Nephron progenitor cell (in vitro differentiated cells): ENCODE results near the gene ERG28.

Experiments
- DNase-seq: peaks from one replicate; pipeline ENCODE4 v3.0.0; 2021
- H3K27ac Mint-ChIP-seq: 2 replicates; pipeline ENCODE4 v1.8.0; 2021; ENCODE audit warnings: mild to moderate bottlenecking, moderate library complexity, mixed read lengths
- H3K27me3 Mint-ChIP-seq: 2 replicates; pipeline ENCODE4 v1.8.0; 2021; ENCODE audit warnings: mild to moderate bottlenecking, low read depth, mixed read lengths; ENCODE audit not compliant: poor library complexity
- H3K36me3 Mint-ChIP-seq: 2 replicates; pipeline ENCODE4 v1.8.0; 2021; ENCODE audit warnings: low read depth, mixed read lengths
- H3K4me1 Mint-ChIP-seq: 2 replicates; pipeline ENCODE4 v1.8.0; 2021; ENCODE audit warnings: mixed read lengths
- H3K4me3 Mint-ChIP-seq: 2 replicates; pipeline ENCODE4 v1.8.0; 2021; ENCODE audit warnings: mild to moderate bottlenecking, moderate library complexity, mixed read lengths
- H3K9me3 Mint-ChIP-seq: 2 replicates; pipeline ENCODE4 v1.8.0; 2021; ENCODE audit warnings: mild to moderate bottlenecking, moderate library complexity, mixed read lengths
- TF ChIP-seq, protein P1 (sequence below): fragments of 200-600 bp; sonication (generic); IDR thresholded peaks from 2 replicates; pipeline ENCODE4 v1.5.0; 2021; ENCODE audit warnings: antibody characterized with exemption

The ERG28 gene, protein sequence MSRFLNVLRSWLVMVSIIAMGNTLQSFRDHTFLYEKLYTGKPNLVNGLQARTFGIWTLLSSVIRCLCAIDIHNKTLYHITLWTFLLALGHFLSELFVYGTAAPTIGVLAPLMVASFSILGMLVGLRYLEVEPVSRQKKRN

GRCh38 chr14:75660630-75661498, at the start of gene ERG28, which contains the start of gene TTLL5:
Gene ERG28 (minus strand): TSS chr14:75660876. CDS start chr14:75657502, 3,374 bp downstream.
Gene TTLL5 (plus strand): TSS chr14:75661246. CDS start chr14:75663150, 1,904 bp downstream.
- Mint-ChIP-seq H3K4me3 (peak within 1 kb of the TSS; percentile 99), H3K4me1 (peaks cover 37% of the 10 kb centered on the region), H3K27me3 (peaks cover 2% of the 10 kb centered on the region), H3K36me3 (no peaks in the 10 kb centered on the region), H3K27ac (peak within 1 kb of the TSS; percentile 98), H3K9me3 (no peaks in the 10 kb centered on the region)
- DNase-seq = peak; percentile 95
- TF ChIP-seq, protein P1, sequence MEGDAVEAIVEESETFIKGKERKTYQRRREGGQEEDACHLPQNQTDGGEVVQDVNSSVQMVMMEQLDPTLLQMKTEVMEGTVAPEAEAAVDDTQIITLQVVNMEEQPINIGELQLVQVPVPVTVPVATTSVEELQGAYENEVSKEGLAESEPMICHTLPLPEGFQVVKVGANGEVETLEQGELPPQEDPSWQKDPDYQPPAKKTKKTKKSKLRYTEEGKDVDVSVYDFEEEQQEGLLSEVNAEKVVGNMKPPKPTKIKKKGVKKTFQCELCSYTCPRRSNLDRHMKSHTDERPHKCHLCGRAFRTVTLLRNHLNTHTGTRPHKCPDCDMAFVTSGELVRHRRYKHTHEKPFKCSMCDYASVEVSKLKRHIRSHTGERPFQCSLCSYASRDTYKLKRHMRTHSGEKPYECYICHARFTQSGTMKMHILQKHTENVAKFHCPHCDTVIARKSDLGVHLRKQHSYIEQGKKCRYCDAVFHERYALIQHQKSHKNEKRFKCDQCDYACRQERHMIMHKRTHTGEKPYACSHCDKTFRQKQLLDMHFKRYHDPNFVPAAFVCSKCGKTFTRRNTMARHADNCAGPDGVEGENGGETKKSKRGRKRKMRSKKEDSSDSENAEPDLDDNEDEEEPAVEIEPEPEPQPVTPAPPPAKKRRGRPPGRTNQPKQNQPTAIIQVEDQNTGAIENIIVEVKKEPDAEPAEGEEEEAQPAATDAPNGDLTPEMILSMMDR = no peak

- Mint-ChIP-seq H3K9me3 (no peaks in the 10 kb centered on the region), H3K4me3 (no peak overlapping the region), H3K4me1 (peaks cover 8% of the 10 kb centered on the region), H3K36me3 (no peaks in the 10 kb centered on the region), H3K27ac (no peak overlapping the region), H3K27me3 (no peaks in the 10 kb centered on the region)
- peak; percentile 62 for DNase-seq
- TF ChIP-seq, protein P1 = peak; percentile 66
Observed at GRCh38 chr14:75709207-75709812, 48.6 kb upstream of the ERG28 start.

- DNase-seq = no peak
- Mint-ChIP-seq H3K4me1 (no peaks in the 10 kb centered on the region), H3K27ac (no peak overlapping the region), H3K36me3 (peaks cover 30% of the 10 kb centered on the region), H3K9me3 (peaks cover 5% of the 10 kb centered on the region), H3K27me3 (no peaks in the 10 kb centered on the region), H3K4me3 (no peak overlapping the region)
- TF ChIP-seq, protein P1 = no peak
Observed at GRCh38 chr14:75705014-75705413, 44.3 kb upstream of the ERG28 start.

- H3K4me3 Mint-ChIP-seq = no peak overlapping the region
- peaks cover 43% of the 10 kb centered on the region for H3K36me3 Mint-ChIP-seq
- H3K27ac Mint-ChIP-seq = no peak overlapping the region
- H3K9me3 Mint-ChIP-seq = peaks cover 5% of the 10 kb centered on the region
- TF ChIP-seq, protein P1 = no peak
- DNase-seq = no peak
- no peaks in the 10 kb centered on the region for H3K4me1 Mint-ChIP-seq
- H3K27me3 Mint-ChIP-seq = no peaks in the 10 kb centered on the region
Observed at GRCh38 chr14:75703467-75703866, 42.8 kb upstream of the ERG28 start.

DNA sequence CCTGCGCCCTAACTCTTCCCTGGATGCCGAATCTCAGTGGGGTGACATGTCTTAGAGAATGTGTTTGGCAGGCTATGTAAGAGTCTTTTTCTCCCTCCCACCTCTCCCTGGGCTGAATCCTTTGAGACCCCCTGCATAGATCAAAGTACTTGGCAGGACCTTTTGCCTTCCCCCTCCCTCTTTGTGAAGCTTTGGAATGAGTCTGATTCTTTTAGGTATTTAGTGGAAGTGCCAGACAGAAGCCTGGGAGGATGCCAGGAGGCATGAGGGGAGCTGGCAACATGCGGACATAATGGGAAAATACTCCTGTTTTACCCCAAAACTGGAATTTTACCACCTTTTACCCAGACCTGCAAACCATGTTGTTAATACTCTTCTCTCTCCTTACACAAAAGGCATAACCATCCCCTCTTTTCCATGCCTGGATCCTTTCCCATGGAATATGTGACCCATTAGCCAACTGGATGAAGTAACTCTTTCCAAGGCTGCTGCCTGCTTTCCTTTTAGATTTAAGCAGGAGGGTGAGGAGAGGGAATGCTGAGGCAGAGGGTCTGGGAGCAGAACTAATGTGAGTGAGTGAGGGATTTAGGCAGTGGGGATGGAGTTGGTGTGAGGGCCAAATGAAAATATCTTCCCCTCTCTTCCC, 42.1 kb upstream of the ERG28 start:
- Mint-ChIP-seq H3K4me1 (no peaks in the 10 kb centered on the region), H3K9me3 (peaks cover 5% of the 10 kb centered on the region), H3K27me3 (no peaks in the 10 kb centered on the region), H3K4me3 (no peak overlapping the region), H3K27ac (no peak overlapping the region), H3K36me3 (peaks cover 50% of the 10 kb centered on the region)
- DNase-seq = no peak
- TF ChIP-seq, protein P1 = no peak
